ENCODE results near the gene RGL3. TPM values are rescaled to one million over a fixed set of nuclear protein-coding genes. Genes with fewer than 3 reads are reported as not detected.

The RGL3 gene
- total and polyA plus RNA-seq, 2 donors (not counting 1 experiment from before 2014, with no cell fraction given), result 0.20 to 4.0 TPM

DNA sequence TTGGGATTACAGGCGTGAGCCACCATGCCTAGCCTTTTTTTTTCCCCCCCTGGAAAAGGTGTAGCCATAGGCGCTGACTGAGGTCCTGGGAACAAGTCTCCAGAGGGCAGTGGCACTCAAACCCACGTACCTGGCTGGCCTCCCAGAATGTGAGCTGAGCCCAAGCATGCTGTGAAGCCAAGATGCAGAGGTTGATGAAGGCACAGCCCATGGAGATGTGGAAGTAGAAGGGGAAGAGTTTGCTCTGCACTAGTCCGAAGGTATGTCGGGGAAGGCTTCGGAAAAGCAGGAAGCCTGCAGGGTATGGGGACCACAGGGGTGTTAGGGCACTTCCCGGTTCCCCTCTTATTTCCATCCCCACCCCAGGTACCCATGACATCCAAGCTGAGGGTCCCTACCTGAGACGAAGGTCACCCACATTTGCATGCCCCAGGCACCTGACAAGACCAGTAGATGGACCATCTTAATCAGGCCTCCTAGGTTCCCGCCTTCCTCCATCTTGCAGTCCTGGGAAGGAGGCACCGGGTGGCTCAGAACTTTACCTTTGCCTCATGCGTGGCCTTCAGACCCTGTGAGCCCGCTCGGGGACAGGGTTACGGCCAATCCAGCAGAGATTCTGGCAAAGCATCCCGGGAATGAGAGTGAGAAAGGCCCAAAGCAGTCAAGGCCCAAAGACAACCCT lies 73.9 kb downstream of the RGL3 start:
- H4K20me1 ChIP-seq (ENCODE audit: control insufficient read depth, extremely low read depth, insufficient read depth, low read length), result no peaks in the 10 kb centered on the region
- H3K27me3 ChIP-seq (ENCODE audit: control insufficient read depth, insufficient read depth, low read length), result no peaks in the 10 kb centered on the region
- no peak overlapping the region for H3K9ac ChIP-seq (ENCODE audit: insufficient read depth, low read length)
- H3K9me3 ChIP-seq (ENCODE audit: control insufficient read depth, insufficient read depth, low read depth, low read length), result no peaks in the 10 kb centered on the region
- DNase-seq (ENCODE audit: low read depth in 2 of 2), result peak in 1 of 2 donors; percentile 14
- peaks cover 3% of the 10 kb centered on the region for H3K36me3 ChIP-seq (ENCODE audit: control insufficient read depth, insufficient read depth, low read length)
- no peak overlapping the region for H2AFZ ChIP-seq (ENCODE audit: low read length)
- H3K27ac ChIP-seq (ENCODE audit: insufficient read depth, low read length), result no peak overlapping the region
- peak overlapping the region; percentile 76 for H3K4me2 ChIP-seq (ENCODE audit: extremely low read depth, insufficient read depth, low read length)
- H3K79me2 ChIP-seq (ENCODE audit: control insufficient read depth, insufficient read depth, low read length), result no peaks in the 10 kb centered on the region
- TF ChIP-seq EZH2 (IDR thresholded peaks at IDR 0.05; ENCODE audit: low read length, missing control alignments) (no peak), CTCF (conservative IDR thresholded peaks at IDR 0.05 in 1 of 2, IDR thresholded peaks at IDR 0.05 in 1 of 2; ENCODE audit: low read depth in 1 of 2, low read length in 2 of 2) (no peak)
- peak overlapping the region; percentile 66 to 90 (median 84) for H3K4me3 ChIP-seq (replicated peaks in 1 of 4; ENCODE audit: control extremely low read depth in 1 of 4, insufficient read depth in 1 of 4, low read depth in 3 of 4, low read length in 4 of 4)
- peaks cover 11% of the 10 kb centered on the region for H3K4me1 ChIP-seq (ENCODE audit: control insufficient read depth, extremely low read depth, insufficient read depth, low read length)

Other genes with a start within 250 kb of the RGL3 start
- gene KANK2, start 221.8 kb downstream of the RGL3 start, total RNA-seq, result 435 and 511 TPM in 2 replicates
- 192 and 197 TPM in 2 replicates for gene KANK2, start 221.8 kb downstream of the RGL3 start, polyA plus RNA-seq
- gene ANGPTL8, start 179.7 kb downstream of the RGL3 start, total RNA-seq, result not detected in 2 replicates
- not detected in 2 replicates for gene ANGPTL8, start 179.7 kb downstream of the RGL3 start, polyA plus RNA-seq
- 10.5 and 17.7 TPM in 2 replicates for gene DOCK6, start 156.8 kb downstream of the RGL3 start, total RNA-seq
- gene DOCK6, start 156.8 kb downstream of the RGL3 start, polyA plus RNA-seq, result 6.9 and 10.0 TPM in 2 replicates
- not detected in 2 replicates for gene TSPAN16, start 123.2 kb downstream of the RGL3 start, total RNA-seq
- not detected in 2 replicates for gene TSPAN16, start 123.2 kb downstream of the RGL3 start, polyA plus RNA-seq
- 15.4 and 20.0 TPM in 2 replicates for gene RAB3D, start 79.7 kb downstream of the RGL3 start, total RNA-seq
- 11.5 and 16.2 TPM in 2 replicates for gene RAB3D, start 79.7 kb downstream of the RGL3 start, polyA plus RNA-seq
- gene TMEM205, start 73.0 kb downstream of the RGL3 start, total RNA-seq, result 54.7 and 76.8 TPM in 2 replicates
- gene TMEM205, start 73.0 kb downstream of the RGL3 start, polyA plus RNA-seq, result 68.4 and 78.6 TPM in 2 replicates
- gene CCDC159, start 72.8 kb downstream of the RGL3 start, total RNA-seq, result 10.1 and 11.3 TPM in 2 replicates
- 13.8 and 14.4 TPM in 2 replicates for gene CCDC159, start 72.8 kb downstream of the RGL3 start, polyA plus RNA-seq
- gene PLPPR2, start 63.9 kb downstream of the RGL3 start, total RNA-seq, result 7.4 and 13.0 TPM in 2 replicates
- gene PLPPR2, start 63.9 kb downstream of the RGL3 start, polyA plus RNA-seq, result 17.6 and 21.2 TPM in 2 replicates
- gene SWSAP1, start 44.6 kb downstream of the RGL3 start, total RNA-seq, result 0.50 and 0.51 TPM in 2 replicates
- gene SWSAP1, start 44.6 kb downstream of the RGL3 start, polyA plus RNA-seq, result 0.76 and 1.2 TPM in 2 replicates
- 6.4 and 9.2 TPM in 2 replicates for gene EPOR, start 35.0 kb downstream of the RGL3 start, total RNA-seq
- 3.6 and 3.8 TPM in 2 replicates for gene EPOR, start 35.0 kb downstream of the RGL3 start, polyA plus RNA-seq
- 0.26 and 0.66 TPM in 2 replicates for gene ODAD3, start 15.8 kb upstream of the RGL3 start, total RNA-seq
- 0.32 and 0.67 TPM in 2 replicates for gene ODAD3, start 15.8 kb upstream of the RGL3 start, polyA plus RNA-seq
- gene PRKCSH, start 16.3 kb upstream of the RGL3 start, total RNA-seq, result 120 and 134 TPM in 2 replicates
- gene PRKCSH, start 16.3 kb upstream of the RGL3 start, polyA plus RNA-seq, result 110 and 117 TPM in 2 replicates
- under 0.01 TPM in 1 of 2 replicates, not detected in the other for gene ELAVL3, start 61.7 kb upstream of the RGL3 start, total RNA-seq
- gene ELAVL3, start 61.7 kb upstream of the RGL3 start, polyA plus RNA-seq, result not detected in 2 replicates
- gene ZNF653, start 86.5 kb upstream of the RGL3 start, total RNA-seq, result 3.5 and 3.6 TPM in 2 replicates
- 3.1 and 5.5 TPM in 2 replicates for gene ZNF653, start 86.5 kb upstream of the RGL3 start, polyA plus RNA-seq
- gene ECSIT, start 109.8 kb upstream of the RGL3 start, total RNA-seq, result 33.5 and 49.1 TPM in 2 replicates
- 19.3 and 22.6 TPM in 2 replicates for gene ECSIT, start 109.8 kb upstream of the RGL3 start, polyA plus RNA-seq
- gene CNN1, start 119.5 kb upstream of the RGL3 start, total RNA-seq, result 17.2 and 20.3 TPM in 2 replicates
- 24.0 and 83.9 TPM in 2 replicates for gene CNN1, start 119.5 kb upstream of the RGL3 start, polyA plus RNA-seq
- 28.2 and 29.6 TPM in 2 replicates for gene ELOF1, start 139.9 kb upstream of the RGL3 start, total RNA-seq
- 52.2 and 57.8 TPM in 2 replicates for gene ELOF1, start 139.9 kb upstream of the RGL3 start, polyA plus RNA-seq
- 1.2 and 2.6 TPM in 2 replicates for gene ACP5, start 158.3 kb upstream of the RGL3 start, total RNA-seq
- 0.19 and 2.2 TPM in 2 replicates for gene ACP5, start 158.3 kb upstream of the RGL3 start, polyA plus RNA-seq
- gene ZNF627, start 178.2 kb upstream of the RGL3 start, total RNA-seq, result 19.5 and 26.3 TPM in 2 replicates
- gene ZNF627, start 178.2 kb upstream of the RGL3 start, polyA plus RNA-seq, result 7.9 and 10.8 TPM in 2 replicates